Immature natural killer cell (primary cell): ENCODE data around the gene SLC6A7. TPM values are rescaled to one million over a fixed set of nuclear protein-coding genes. Genes with fewer than 3 reads are reported as not detected.

Experiments used
- DNase-seq, 3 donors: peaks; one replicate each; pipeline ENCODE4 v3.0.0; 2022; ENCODE audit warnings: mixed read lengths in 1 of 3
- H3K27ac Mint-ChIP-seq, 6 donors: one replicate each; pipeline ENCODE4 v1.8.0; 2020; ENCODE audit warnings: mixed read lengths in 6 of 6, mild to moderate bottlenecking in 5 of 6, inconsistent platforms in 4 of 6, moderate library complexity in 3 of 6
- H3K27me3 Mint-ChIP-seq, 3 donors: one replicate each; pipeline ENCODE4 v1.8.0; 2020 to 2021; ENCODE audit warnings: low read depth in 3 of 3, mild to moderate bottlenecking in 3 of 3, mixed read lengths in 3 of 3, moderate library complexity in 3 of 3, inconsistent platforms in 1 of 3
- H3K36me3 Mint-ChIP-seq, 3 donors: one replicate each; pipeline ENCODE4 v1.8.0; 2020; ENCODE audit warnings: mixed read lengths in 3 of 3, inconsistent platforms in 2 of 3, mild to moderate bottlenecking in 2 of 3
- H3K4me1 Mint-ChIP-seq, 2 donors: one replicate each; pipeline ENCODE4 v1.8.0; 2020; ENCODE audit warnings: inconsistent platforms in 2 of 2, mild to moderate bottlenecking in 2 of 2, mixed read lengths in 2 of 2, moderate library complexity in 1 of 2
- H3K4me3 Mint-ChIP-seq, 5 donors: one replicate each; pipeline ENCODE4 v1.8.0; 2020; ENCODE audit warnings: mild to moderate bottlenecking in 5 of 5, mixed read lengths in 5 of 5, inconsistent platforms in 3 of 5, moderate library complexity in 3 of 5
- H3K9me3 Mint-ChIP-seq, 6 donors: one replicate each; pipeline ENCODE4 v1.8.0; 2020; ENCODE audit warnings: mild to moderate bottlenecking in 6 of 6, mixed read lengths in 6 of 6, inconsistent platforms in 4 of 6, moderate library complexity in 3 of 6
- polyA plus RNA-seq, 3 donors: library from polyadenylated mRNA; unstranded; fragments of 300-500 nt; fragmentation: Illumina TruSeq; gene quantifications; one replicate each; pipeline ENCODE4 v1.2.3, GENCODE V29; 2021

The SLC6A7 gene
- polyA plus RNA-seq, 3 donors from 2014 or later: not detected

- no peak overlapping the region for H3K4me3 Mint-ChIP-seq
- H3K9me3 Mint-ChIP-seq: no peaks in the 10 kb centered on the region
Observed at GRCh38 chr5:150196514-150196913, 6.7 kb downstream of the SLC6A7 start.

DNA sequence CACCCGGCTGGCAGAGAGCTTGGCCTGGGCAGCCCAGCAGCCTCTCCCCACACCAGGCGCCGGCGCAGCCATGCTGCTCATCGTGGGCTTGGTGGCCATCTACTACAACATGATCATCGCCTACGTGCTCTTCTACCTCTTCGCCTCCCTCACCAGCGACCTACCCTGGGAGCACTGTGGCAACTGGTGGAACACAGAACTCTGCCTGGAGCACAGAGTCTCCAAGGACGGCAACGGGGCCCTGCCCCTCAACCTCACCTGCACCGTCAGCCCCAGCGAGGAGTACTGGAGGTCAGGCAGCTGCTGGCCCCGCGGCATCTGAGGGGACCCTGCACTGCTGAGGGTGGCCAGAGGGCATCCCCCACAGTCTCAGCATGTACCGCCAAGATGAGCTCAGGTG is 7.1 kb downstream of the SLC6A7 start:
- no peak for DNase-seq
- no peaks in the 10 kb centered on the region for H3K9me3 Mint-ChIP-seq
- H3K27me3 Mint-ChIP-seq: peaks cover 2 to 17% (median 7%) of the 10 kb centered on the region in 3 donors
- H3K36me3 Mint-ChIP-seq: peaks cover 0 to 4% (median 0%) of the 10 kb centered on the region in 3 donors
- H3K4me3 Mint-ChIP-seq: no peak overlapping the region
- H3K27ac Mint-ChIP-seq: no peak overlapping the region
- no peaks in the 10 kb centered on the region for H3K4me1 Mint-ChIP-seq

More at GRCh38 chr5:150196514-150196913, 6.7 kb downstream of the SLC6A7 start:
- H3K4me1 Mint-ChIP-seq: no peaks in the 10 kb centered on the region
- H3K27ac Mint-ChIP-seq: no peak overlapping the region
- DNase-seq: no peak
- H3K27me3 Mint-ChIP-seq: peaks cover 2 to 20% (median 9%) of the 10 kb centered on the region in 3 donors
- H3K36me3 Mint-ChIP-seq: peaks cover 0 to 4% (median 0%) of the 10 kb centered on the region in 3 donors

DNA sequence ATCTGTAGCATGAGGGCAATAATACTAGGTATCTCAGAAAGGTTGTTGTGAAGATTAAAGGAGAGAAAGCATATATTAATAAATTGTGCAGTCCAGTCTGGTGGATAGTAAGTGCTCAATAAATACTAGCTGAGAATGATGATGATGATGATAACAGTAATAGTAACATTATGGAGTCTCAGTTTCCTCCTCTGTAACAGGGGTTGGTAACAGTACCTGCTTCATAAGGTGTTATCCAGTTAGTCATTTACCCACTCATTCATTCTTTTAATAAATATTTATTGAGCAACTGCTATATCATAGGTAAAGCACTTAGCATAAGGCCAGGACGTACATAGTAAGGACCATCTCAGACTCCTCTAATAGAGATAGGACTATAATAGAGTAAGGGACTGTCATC is 7.6 kb downstream of the SLC6A7 start:
- Mint-ChIP-seq H3K27me3 (peaks cover 4 to 17% (median 7%) of the 10 kb centered on the region in 3 donors), H3K4me1 (no peaks in the 10 kb centered on the region), H3K36me3 (peaks cover 0 to 4% (median 0%) of the 10 kb centered on the region in 3 donors), H3K4me3 (no peak overlapping the region), H3K9me3 (no peaks in the 10 kb centered on the region), H3K27ac (no peak overlapping the region)
- DNase-seq: no peak

- Mint-ChIP-seq H3K9me3 (no peaks in the 10 kb centered on the region), H3K36me3 (peaks cover 0 to 4% (median 0%) of the 10 kb centered on the region in 3 donors), H3K4me1 (peaks cover 0 to 2% of the 10 kb centered on the region in 2 donors), H3K27ac (no peak overlapping the region), H3K27me3 (peaks cover 2 to 16% (median 4%) of the 10 kb centered on the region in 3 donors), H3K4me3 (no peak overlapping the region)
- no peak for DNase-seq
Observed at GRCh38 chr5:150202501-150202900, 12.6 kb downstream of the SLC6A7 start.

- peaks cover 0 to 4% (median 0%) of the 10 kb centered on the region in 3 donors for H3K36me3 Mint-ChIP-seq
- DNase-seq: no peak
- no peaks in the 10 kb centered on the region for H3K9me3 Mint-ChIP-seq
- peak overlapping the region in 1 of 6 donors; percentile 40 for H3K27ac Mint-ChIP-seq
- no peak overlapping the region for H3K4me3 Mint-ChIP-seq
- peaks cover 10 to 17% of the 10 kb centered on the region in 2 donors for H3K4me1 Mint-ChIP-seq
- H3K27me3 Mint-ChIP-seq: peaks cover 4 to 19% (median 7%) of the 10 kb centered on the region in 3 donors
Observed at GRCh38 chr5:150203832-150204589, 14.1 kb downstream of the SLC6A7 start.

DNA sequence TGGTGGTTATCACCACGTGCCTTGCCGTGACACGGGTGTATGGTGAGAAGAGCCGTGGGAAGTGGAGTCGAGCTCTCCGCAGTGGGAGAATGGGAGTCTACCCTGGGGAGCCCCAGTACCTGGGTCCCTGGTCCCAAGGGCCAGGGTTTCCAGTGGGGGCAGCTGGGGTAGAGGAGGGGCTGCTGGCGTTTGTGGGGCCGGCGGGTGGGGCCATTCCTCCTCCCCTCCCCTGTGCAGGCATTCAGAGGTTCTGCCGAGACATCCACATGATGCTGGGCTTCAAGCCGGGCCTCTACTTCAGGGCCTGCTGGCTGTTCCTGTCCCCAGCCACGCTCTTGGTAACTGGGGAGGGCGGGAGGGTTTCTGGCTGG is 14.7 kb downstream of the SLC6A7 start:
- Mint-ChIP-seq H3K27ac (no peak overlapping the region), H3K4me1 (peaks cover 16 to 23% of the 10 kb centered on the region in 2 donors), H3K36me3 (peaks cover 0 to 4% (median 0%) of the 10 kb centered on the region in 3 donors), H3K27me3 (peaks cover 7 to 23% (median 13%) of the 10 kb centered on the region in 3 donors), H3K4me3 (no peak overlapping the region), H3K9me3 (no peaks in the 10 kb centered on the region)
- no peak for DNase-seq

GRCh38 chr5:150206098-150206778 is 16.4 kb downstream of the SLC6A7 start:
- no peak for DNase-seq
- no peaks in the 10 kb centered on the region for H3K9me3 Mint-ChIP-seq
- no peak overlapping the region for H3K27ac Mint-ChIP-seq
- H3K27me3 Mint-ChIP-seq: peaks cover 12 to 17% (median 14%) of the 10 kb centered on the region in 3 donors
- no peaks in the 10 kb centered on the region for H3K36me3 Mint-ChIP-seq
- H3K4me3 Mint-ChIP-seq: no peak overlapping the region
- peaks cover 17 to 26% of the 10 kb centered on the region in 2 donors for H3K4me1 Mint-ChIP-seq

GRCh38 chr5:150206779-150207115 is 16.9 kb downstream of the SLC6A7 start:
- H3K4me3 Mint-ChIP-seq: no peak overlapping the region
- H3K4me1 Mint-ChIP-seq: peaks cover 17 to 26% of the 10 kb centered on the region in 2 donors
- no peaks in the 10 kb centered on the region for H3K9me3 Mint-ChIP-seq
- no peaks in the 10 kb centered on the region for H3K36me3 Mint-ChIP-seq
- DNase-seq: no peak
- no peak overlapping the region for H3K27ac Mint-ChIP-seq
- peaks cover 12 to 17% (median 14%) of the 10 kb centered on the region in 3 donors for H3K27me3 Mint-ChIP-seq

DNA sequence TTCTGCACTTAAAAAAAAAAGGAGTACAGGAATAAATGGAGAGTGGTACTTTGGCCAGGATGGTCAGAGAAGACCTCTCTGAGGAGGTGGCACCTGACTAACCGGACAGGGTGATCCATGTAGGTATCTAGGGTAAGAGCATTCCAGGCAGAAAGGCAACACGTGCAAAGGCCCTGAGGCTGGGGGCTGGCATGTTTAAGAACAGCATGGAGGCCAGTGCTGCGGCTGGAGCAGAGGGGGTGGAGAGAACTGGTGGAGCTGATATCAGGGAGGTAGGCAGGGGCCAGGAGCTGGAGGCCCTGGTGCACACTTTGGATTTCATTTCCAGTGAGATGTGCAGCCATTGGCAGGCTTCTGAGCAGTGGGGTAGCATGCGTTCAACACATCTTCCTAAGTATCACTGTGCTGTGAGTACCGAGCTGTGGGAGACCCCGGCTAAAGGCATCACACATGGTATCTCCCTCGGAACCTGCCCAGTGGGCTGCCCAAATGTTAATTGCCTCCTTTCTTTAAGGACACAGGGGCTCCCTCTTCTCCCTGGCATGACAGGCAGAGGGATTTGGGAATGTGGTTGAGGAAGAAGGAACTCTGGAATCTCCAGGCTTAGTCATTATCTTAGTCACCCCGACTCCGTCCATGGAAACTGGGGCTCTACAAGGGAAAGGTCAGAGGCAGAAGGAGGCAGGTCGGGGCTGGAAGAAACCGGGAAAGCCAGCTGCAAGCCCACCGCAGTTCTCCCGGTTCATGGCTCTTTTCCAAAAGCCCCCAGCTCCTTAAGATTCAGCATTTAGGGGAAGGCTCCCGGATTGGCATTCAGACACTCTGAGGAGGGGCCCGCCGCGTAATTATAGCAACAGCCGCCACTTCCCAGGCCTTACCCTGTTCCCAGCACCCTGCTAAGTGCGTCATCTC is 18.6 kb downstream of the SLC6A7 start:
- no peak for DNase-seq
- H3K4me3 Mint-ChIP-seq: peak overlapping the region; percentile 70 to 87 (median 75)
- H3K9me3 Mint-ChIP-seq: no peaks in the 10 kb centered on the region
- peak overlapping the region in 2 of 6 donors; percentile 56 to 73 for H3K27ac Mint-ChIP-seq
- H3K27me3 Mint-ChIP-seq: peaks cover 12 to 17% (median 12%) of the 10 kb centered on the region in 3 donors
- no peaks in the 10 kb centered on the region for H3K36me3 Mint-ChIP-seq
- peaks cover 17 to 26% of the 10 kb centered on the region in 2 donors for H3K4me1 Mint-ChIP-seq

DNA sequence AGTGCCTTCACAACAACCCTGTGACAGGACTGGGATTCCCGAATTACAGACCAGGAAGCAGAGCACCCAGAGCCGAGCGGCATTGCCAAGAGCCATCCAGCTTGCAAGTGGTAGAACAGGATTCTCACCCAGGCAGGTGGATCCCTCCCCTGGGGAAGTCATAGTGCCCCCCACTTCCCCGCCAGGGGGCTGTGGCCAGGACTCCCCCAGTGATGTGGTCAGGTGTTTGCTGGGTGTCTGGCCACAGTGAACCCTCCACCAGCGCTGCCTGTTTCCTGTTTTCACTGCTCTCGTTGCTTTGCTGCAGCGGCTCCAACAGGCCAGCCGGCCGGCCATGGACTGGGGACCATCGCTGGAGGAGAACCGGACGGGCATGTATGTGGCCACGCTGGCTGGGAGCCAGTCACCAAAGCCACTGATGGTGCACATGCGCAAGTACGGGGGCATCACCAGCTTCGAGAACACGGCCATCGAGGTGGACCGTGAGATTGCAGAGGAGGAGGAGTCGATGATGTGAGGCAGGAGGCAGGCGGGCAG is 19.3 kb downstream of the SLC6A7 start:
- no peaks in the 10 kb centered on the region for H3K36me3 Mint-ChIP-seq
- peak overlapping the region; percentile 70 to 87 (median 75) for H3K4me3 Mint-ChIP-seq
- no peaks in the 10 kb centered on the region for H3K9me3 Mint-ChIP-seq
- H3K27ac Mint-ChIP-seq: peak overlapping the region in 3 of 6 donors; percentile 55 to 73 (median 56)
- peaks cover 17 to 26% of the 10 kb centered on the region in 2 donors for H3K4me1 Mint-ChIP-seq
- DNase-seq: peak; percentile 69 to 73 (median 71)
- H3K27me3 Mint-ChIP-seq: peaks cover 12 to 19% (median 12%) of the 10 kb centered on the region in 3 donors

DNA sequence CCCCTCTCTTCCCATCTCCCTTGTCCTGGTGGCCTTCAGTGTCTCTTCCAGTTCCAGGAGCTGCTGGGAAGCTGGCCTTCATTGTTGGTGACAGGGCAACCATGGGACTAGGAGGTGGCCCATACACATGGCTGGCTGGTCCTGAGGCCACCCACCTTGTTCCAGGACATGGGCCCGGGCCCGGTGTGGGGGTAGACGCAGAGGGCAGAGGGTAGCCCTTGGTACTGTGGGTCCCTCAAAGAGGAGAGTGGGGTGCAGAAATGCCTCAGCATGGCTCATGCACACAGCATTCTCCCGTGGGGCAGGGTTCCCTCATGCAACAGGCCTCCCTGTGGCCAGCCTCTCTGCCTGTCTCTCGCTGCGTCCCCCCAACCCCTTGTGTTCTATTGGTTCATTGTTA is 20.8 kb downstream of the SLC6A7 start:
- H3K9me3 Mint-ChIP-seq: no peaks in the 10 kb centered on the region
- no peak overlapping the region for H3K4me3 Mint-ChIP-seq
- H3K4me1 Mint-ChIP-seq: peaks cover 17 to 26% of the 10 kb centered on the region in 2 donors
- no peak for DNase-seq
- H3K27me3 Mint-ChIP-seq: peaks cover 14 to 19% (median 14%) of the 10 kb centered on the region in 3 donors
- H3K27ac Mint-ChIP-seq: peak overlapping the region in 1 of 6 donors; percentile 73
- H3K36me3 Mint-ChIP-seq: no peaks in the 10 kb centered on the region

DNA sequence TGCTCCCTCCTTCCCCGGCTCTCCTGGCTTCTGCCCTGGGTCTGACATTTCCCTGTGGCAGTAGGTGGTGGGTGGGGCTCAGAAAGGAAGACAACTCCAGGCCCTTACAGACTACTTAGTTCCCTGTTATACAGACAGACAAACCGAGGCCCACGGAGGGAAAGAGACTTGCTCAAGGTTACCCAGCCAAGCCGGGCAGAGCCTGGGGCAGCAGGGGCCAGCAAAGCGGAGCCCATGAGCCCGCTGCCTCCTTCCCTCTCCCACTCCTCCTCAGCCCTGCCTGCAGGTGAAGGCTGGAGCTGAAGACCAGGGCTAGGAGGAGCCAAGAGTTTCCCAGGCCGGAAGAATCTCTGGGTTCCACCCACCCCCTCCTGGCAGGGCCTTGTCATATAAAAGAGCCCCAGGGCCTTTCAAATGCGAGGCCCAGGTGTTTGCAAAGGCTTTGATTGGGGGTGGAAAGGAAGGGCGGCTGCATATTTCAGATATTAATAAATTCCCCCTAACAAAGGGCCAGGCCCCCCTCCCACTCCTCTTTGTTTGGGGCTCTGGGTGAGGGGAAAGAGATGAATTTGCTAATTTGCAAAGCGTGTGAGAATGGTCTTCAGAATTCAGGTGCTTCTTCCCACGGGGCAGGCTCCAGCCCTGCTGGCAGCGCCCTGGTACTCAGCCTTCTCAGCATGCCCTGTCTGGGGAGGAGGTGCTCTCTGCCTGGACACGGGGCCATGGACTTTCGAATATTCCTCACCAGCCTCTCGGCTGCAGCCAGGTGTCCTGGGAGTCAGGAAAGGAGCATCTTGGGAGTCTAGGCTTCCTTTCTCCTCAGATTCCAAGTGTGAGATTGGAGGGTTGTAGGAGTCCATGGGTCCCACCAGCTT is 21.5 kb downstream of the SLC6A7 start:
- Mint-ChIP-seq H3K27ac (peak overlapping the region in 1 of 6 donors; percentile 73), H3K27me3 (peaks cover 14 to 19% (median 14%) of the 10 kb centered on the region in 3 donors), H3K36me3 (no peaks in the 10 kb centered on the region), H3K4me3 (no peak overlapping the region), H3K9me3 (no peaks in the 10 kb centered on the region), H3K4me1 (peaks cover 17 to 26% of the 10 kb centered on the region in 2 donors)
- DNase-seq: no peak
